ENCODE results near the gene EGR2.

Gene EGR2

GRCh38 chr10:62860946-62861345 lies 44.8 kb upstream of the EGR2 start:
- no peaks in the 10 kb centered on the region for H4K20me1 ChIP-seq (ENCODE audit: insufficient read depth, low read length)
- H3K27me3 ChIP-seq (ENCODE audit: insufficient read depth, low read length, poor library complexity): peaks cover 3% of the 10 kb centered on the region
- ATAC-seq (ENCODE audit: insufficient read depth, low read depth) (peak; percentile 54; the same call in 2 of the 3 replicates), DNase-seq (peak; percentile 16)
- no peak overlapping the region for H3K9ac ChIP-seq (ENCODE audit: low read depth, low read length)
- no peak overlapping the region for H3K27ac ChIP-seq (ENCODE audit: low read length)
- H3K9me3 ChIP-seq (ENCODE audit: insufficient read depth, low read length, severe bottlenecking): no peaks in the 10 kb centered on the region
- no peak overlapping the region for H3K4me3 ChIP-seq (ENCODE audit: low read depth in 1 of 2, low read length in 2 of 2)
- H2AFZ ChIP-seq (ENCODE audit: low read depth, low read length): no peak overlapping the region
- H3K4me2 ChIP-seq (ENCODE audit: insufficient read depth, low read length): no peak overlapping the region
- TF ChIP-seq EZH2 (IDR thresholded peaks at IDR 0.05; ENCODE audit: borderline replicate concordance, low read depth, low read length, severe bottlenecking): no peak
- TF ChIP-seq, protein P1, sequence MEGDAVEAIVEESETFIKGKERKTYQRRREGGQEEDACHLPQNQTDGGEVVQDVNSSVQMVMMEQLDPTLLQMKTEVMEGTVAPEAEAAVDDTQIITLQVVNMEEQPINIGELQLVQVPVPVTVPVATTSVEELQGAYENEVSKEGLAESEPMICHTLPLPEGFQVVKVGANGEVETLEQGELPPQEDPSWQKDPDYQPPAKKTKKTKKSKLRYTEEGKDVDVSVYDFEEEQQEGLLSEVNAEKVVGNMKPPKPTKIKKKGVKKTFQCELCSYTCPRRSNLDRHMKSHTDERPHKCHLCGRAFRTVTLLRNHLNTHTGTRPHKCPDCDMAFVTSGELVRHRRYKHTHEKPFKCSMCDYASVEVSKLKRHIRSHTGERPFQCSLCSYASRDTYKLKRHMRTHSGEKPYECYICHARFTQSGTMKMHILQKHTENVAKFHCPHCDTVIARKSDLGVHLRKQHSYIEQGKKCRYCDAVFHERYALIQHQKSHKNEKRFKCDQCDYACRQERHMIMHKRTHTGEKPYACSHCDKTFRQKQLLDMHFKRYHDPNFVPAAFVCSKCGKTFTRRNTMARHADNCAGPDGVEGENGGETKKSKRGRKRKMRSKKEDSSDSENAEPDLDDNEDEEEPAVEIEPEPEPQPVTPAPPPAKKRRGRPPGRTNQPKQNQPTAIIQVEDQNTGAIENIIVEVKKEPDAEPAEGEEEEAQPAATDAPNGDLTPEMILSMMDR (IDR thresholded peaks at IDR 0.05; ENCODE audit: borderline replicate concordance, extremely low read depth, low read length, poor library complexity, severe bottlenecking): no peak
- no peaks in the 10 kb centered on the region for H3K4me1 ChIP-seq (ENCODE audit: insufficient read depth, low read length)
- no peaks in the 10 kb centered on the region for H3K36me3 ChIP-seq (ENCODE audit: insufficient read depth, low read length)
- no peaks in the 10 kb centered on the region for H3K79me2 ChIP-seq (ENCODE audit: insufficient read depth, low read length)

DNA sequence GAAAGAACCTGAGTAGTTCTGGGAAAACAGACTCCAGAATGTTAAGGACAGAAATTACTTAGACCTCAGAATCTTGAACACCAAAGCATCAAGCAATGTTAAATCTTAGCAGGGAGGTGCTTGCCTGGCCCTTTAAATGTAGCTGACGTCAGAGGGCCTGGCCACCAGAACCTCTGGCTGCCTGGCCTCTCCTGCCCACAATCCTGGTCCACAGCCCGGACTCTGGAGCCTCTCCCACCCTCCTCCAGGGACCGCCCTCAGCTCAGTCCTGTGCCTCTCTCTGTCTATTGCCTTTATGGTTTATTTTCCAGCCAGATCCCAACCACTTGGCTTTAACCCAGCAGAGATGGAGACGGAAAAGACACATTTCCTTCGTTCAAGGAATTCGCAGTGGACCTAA lies 42.2 kb upstream of the EGR2 start:
- H3K27ac ChIP-seq (ENCODE audit: low read length): no peak overlapping the region
- H4K20me1 ChIP-seq (ENCODE audit: insufficient read depth, low read length): no peaks in the 10 kb centered on the region
- H3K36me3 ChIP-seq (ENCODE audit: insufficient read depth, low read length): no peaks in the 10 kb centered on the region
- H3K79me2 ChIP-seq (ENCODE audit: insufficient read depth, low read length): no peaks in the 10 kb centered on the region
- H2AFZ ChIP-seq (ENCODE audit: low read depth, low read length): no peak overlapping the region
- ATAC-seq (ENCODE audit: insufficient read depth, low read depth) (no peak), DNase-seq (no peak)
- H3K9ac ChIP-seq (ENCODE audit: low read depth, low read length): no peak overlapping the region
- no peak overlapping the region for H3K4me3 ChIP-seq (ENCODE audit: low read depth in 1 of 2, low read length in 2 of 2)
- no peaks in the 10 kb centered on the region for H3K9me3 ChIP-seq (ENCODE audit: insufficient read depth, low read length, severe bottlenecking)
- no peaks in the 10 kb centered on the region for H3K4me1 ChIP-seq (ENCODE audit: insufficient read depth, low read length)
- TF ChIP-seq, protein P1 (IDR thresholded peaks at IDR 0.05; ENCODE audit: borderline replicate concordance, extremely low read depth, low read length, poor library complexity, severe bottlenecking): no peak
- no peak for TF ChIP-seq EZH2 (IDR thresholded peaks at IDR 0.05; ENCODE audit: borderline replicate concordance, low read depth, low read length, severe bottlenecking)
- H3K4me2 ChIP-seq (ENCODE audit: insufficient read depth, low read length): no peak overlapping the region
- H3K27me3 ChIP-seq (ENCODE audit: insufficient read depth, low read length, poor library complexity): peaks cover 3% of the 10 kb centered on the region

DNA sequence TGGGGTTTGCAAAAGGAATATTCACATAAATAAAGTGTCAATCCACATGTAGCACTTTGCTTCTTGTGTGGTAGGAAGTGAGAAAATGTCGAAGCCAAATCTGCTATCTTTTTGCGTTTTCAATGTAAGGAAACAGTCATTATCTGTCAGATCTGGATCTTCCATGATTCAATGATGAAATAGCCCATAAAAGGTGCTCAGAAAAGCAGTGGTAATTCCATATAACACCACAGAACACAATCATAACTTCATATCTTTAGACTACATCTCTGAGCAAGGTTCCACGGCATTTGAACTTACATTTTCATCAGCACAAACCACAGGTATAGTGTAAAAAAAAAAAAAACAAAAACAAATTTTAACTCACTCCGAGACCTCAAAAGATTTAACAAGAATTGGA lies 39.9 kb upstream of the EGR2 start:
- no peaks in the 10 kb centered on the region for H3K4me1 ChIP-seq (ENCODE audit: insufficient read depth, low read length)
- ATAC-seq (ENCODE audit: insufficient read depth, low read depth) (no peak), DNase-seq (no peak)
- no peak overlapping the region for H2AFZ ChIP-seq (ENCODE audit: low read depth, low read length)
- H3K4me3 ChIP-seq (ENCODE audit: low read depth in 1 of 2, low read length in 2 of 2): no peak overlapping the region
- H3K27me3 ChIP-seq (ENCODE audit: insufficient read depth, low read length, poor library complexity): no peaks in the 10 kb centered on the region
- no peaks in the 10 kb centered on the region for H3K79me2 ChIP-seq (ENCODE audit: insufficient read depth, low read length)
- no peak overlapping the region for H3K4me2 ChIP-seq (ENCODE audit: insufficient read depth, low read length)
- no peak overlapping the region for H3K27ac ChIP-seq (ENCODE audit: low read length)
- no peaks in the 10 kb centered on the region for H3K9me3 ChIP-seq (ENCODE audit: insufficient read depth, low read length, severe bottlenecking)
- TF ChIP-seq EZH2 (IDR thresholded peaks at IDR 0.05; ENCODE audit: borderline replicate concordance, low read depth, low read length, severe bottlenecking): no peak
- TF ChIP-seq, protein P1 (IDR thresholded peaks at IDR 0.05; ENCODE audit: borderline replicate concordance, extremely low read depth, low read length, poor library complexity, severe bottlenecking): no peak
- H4K20me1 ChIP-seq (ENCODE audit: insufficient read depth, low read length): no peaks in the 10 kb centered on the region
- H3K36me3 ChIP-seq (ENCODE audit: insufficient read depth, low read length): no peaks in the 10 kb centered on the region
- H3K9ac ChIP-seq (ENCODE audit: low read depth, low read length): no peak overlapping the region

DNA sequence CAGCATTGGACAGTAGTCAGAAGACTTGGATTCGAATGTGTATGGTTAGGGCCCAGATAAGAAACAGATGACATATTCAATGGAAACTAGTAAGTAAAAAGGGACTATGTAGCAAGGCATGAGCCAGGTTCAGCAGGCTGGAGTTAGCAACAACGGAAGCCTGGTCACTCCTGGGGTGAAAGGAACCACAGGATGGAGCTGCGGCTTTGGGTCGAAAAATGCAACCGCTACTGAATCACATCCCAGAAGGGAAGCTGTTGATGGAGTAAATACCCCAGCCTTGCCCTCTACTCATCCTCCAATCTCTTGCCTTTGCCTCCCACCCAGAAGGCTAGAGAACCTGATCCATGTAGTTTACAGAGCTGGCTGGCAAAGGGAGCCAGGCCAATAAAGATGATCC lies 37.5 kb upstream of the EGR2 start:
- Histone ChIP-seq H3K9ac (ENCODE audit: low read depth, low read length) (no peak overlapping the region), H3K79me2 (ENCODE audit: insufficient read depth, low read length) (no peaks in the 10 kb centered on the region), H3K36me3 (ENCODE audit: insufficient read depth, low read length) (no peaks in the 10 kb centered on the region), H3K4me2 (ENCODE audit: insufficient read depth, low read length) (no peak overlapping the region), H3K27ac (ENCODE audit: low read length) (no peak overlapping the region), H3K4me3 (ENCODE audit: low read depth in 1 of 2, low read length in 2 of 2) (no peak overlapping the region), H3K9me3 (ENCODE audit: insufficient read depth, low read length, severe bottlenecking) (no peaks in the 10 kb centered on the region), H2AFZ (ENCODE audit: low read depth, low read length) (no peak overlapping the region), H3K27me3 (ENCODE audit: insufficient read depth, low read length, poor library complexity) (no peaks in the 10 kb centered on the region), H3K4me1 (ENCODE audit: insufficient read depth, low read length) (no peaks in the 10 kb centered on the region), H4K20me1 (ENCODE audit: insufficient read depth, low read length) (no peaks in the 10 kb centered on the region)
- TF ChIP-seq EZH2 (IDR thresholded peaks at IDR 0.05; ENCODE audit: borderline replicate concordance, low read depth, low read length, severe bottlenecking): no peak
- TF ChIP-seq, protein P1 (IDR thresholded peaks at IDR 0.05; ENCODE audit: borderline replicate concordance, extremely low read depth, low read length, poor library complexity, severe bottlenecking): no peak
- DNase-seq (no peak), ATAC-seq (ENCODE audit: insufficient read depth, low read depth) (no peak)
